Measurements from ENCODE around the gene HGS.

HGS gene

GRCh38 chr17:81686614-81687013, 2.8 kb downstream of the HGS start:
- DNase-seq = no peak

DNA sequence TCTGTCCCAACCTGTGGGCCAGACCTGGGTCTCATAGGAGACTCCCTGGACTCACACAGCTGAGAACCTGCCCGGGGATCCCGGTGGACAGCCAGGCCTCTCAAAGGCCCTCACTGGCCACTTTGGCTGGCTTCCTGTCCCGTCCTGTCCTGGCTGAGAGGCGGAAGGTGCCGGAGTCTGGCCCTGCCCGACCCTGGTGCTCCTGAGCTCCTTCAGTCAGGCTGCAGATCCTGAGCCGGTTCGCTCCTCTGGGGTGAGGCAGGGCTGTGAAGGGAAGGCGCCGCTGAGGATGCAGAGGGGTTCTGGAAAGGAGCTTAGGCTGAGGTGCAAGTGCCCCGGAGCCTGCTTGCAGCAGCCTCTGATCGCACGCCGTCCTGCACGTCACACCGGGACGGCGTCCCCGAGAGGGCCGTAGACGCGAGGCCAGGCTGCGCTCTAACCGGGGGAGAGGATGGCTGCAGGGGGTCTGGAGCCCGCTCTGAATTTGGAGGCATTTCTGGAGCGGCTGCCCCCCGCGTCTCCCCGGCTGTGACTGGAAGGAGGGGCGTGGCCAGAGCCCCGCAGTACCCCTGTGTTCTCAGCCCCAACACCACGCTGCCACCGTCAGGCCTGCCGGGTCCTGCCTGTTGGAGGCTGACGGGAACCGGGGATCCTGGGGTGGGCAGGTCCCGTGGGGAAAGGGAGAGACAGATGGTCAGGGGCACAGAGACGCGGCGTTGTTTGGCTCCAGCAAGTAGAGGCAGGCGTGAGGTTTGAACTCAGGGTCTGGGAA, 4.1 kb downstream of the HGS start:
- DNase-seq = no peak

DNA sequence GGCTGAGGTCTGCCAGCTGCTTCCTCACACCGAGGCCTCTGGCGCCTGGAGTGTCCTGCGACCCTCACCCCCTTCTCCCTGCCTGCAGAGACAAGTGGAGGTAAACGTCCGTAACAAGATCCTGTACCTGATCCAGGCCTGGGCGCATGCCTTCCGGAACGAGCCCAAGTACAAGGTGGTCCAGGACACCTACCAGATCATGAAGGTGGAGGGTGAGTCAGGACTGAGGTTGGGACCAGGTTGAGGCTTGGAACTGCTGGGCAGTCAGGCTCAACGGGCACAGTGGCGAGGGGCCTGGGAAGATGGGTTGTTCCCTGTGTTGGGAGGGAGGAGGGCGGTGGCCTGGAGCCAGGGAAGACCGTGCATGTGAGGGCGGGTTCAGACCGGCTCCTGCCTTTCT, 4.8 kb downstream of the HGS start:
- no peak for DNase-seq

GRCh38 chr17:81690066-81690465, 6.3 kb downstream of the HGS start:
- no peak for DNase-seq

DNA sequence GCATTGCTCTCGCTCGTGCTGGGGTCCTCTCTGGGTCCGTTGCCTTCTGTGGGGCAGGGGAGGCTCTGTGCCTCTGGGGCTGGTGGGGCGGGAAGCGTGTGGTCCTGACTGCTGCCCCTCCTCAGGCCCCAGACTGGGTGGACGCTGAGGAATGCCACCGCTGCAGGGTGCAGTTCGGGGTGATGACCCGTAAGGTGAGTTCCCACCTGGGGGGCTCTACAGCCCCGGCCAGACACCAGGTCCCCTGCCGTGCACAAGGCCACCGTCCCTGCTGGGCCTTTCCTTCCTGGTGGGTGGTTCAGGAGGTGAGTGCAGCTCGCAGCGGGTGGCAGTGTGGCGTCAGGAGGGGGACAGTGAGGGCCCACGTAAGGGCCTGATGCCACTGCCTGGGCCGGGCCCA, 6.7 kb downstream of the HGS start:
- DNase-seq = no peak

GRCh38 chr17:81691196-81691595, 7.4 kb downstream of the HGS start:
- no peak for DNase-seq

DNA sequence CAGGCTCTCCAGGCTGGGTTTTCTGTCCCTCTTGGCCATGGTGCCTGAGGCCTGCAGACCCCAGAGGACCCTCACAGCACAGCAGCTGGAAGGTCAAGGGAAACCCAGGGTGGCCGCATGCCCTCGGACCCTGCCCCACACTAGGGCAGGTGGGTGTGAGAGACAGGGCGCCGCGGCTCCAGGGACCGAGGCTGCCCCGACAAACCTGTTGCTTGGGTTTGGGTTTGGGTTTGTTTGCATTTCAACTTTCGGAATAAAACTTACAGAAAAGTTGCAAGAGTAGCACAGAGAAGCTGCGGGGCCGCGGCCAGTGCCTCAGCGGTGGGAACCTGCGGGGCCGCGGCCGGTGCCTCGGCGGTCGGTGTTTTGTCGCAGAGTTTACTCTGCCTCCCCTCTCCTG, 7.8 kb downstream of the HGS start:
- DNase-seq = no peak

DNA sequence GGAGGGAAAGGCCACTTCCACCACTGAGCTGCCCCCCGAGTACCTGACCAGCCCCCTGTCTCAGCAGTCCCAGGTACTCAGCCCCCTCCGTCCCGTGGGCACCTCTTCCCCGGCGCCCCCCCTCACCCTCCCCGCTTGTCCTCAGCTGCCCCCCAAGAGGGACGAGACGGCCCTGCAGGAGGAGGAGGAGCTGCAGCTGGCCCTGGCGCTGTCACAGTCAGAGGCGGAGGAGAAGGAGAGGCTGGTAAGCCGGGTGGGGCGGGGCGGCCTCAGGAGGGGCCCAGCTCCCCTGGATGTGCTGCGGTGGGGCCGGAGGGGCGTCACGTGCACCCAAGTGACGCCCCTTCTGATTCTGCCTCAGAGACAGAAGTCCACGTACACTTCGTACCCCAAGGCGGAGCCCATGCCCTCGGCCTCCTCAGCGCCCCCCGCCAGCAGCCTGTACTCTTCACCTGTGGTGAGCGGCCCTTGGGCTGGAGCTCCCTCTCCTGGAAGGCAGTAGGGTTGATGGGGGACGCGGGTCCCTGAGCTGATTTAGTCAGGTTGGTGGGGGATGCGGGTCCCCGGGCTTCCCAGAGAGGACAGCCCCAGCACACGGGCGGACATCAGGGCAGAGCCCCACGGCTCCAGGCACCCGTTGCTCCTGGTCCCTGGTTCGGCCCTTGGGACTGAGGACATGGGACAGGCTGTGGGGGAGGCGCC, 9.8 kb downstream of the HGS start:
- DNase-seq = no peak

- no peak for DNase-seq
Measured at GRCh38 chr17:81694810-81695209, 11.0 kb downstream of the HGS start.

DNA sequence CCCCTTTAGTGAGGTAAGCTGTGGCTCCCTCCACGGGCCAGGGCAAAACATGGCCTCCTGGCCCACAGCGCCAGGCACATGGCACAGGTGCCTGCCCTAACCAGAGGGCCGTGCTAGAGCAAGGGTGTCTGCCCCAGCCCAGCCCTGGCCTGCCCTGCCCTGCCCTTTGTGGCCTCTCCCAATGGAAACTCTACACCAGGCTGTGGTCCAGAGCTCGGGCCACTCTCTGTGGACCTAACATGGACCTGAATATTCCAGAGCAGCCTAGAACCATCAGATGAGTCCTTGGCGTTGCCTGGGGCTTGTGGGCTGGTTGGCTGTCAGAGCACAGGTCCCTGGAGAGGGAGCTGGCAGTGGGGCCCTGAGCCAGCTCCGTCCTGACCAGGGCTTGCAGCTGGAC, 11.4 kb downstream of the HGS start:
- DNase-seq = no peak

DNA sequence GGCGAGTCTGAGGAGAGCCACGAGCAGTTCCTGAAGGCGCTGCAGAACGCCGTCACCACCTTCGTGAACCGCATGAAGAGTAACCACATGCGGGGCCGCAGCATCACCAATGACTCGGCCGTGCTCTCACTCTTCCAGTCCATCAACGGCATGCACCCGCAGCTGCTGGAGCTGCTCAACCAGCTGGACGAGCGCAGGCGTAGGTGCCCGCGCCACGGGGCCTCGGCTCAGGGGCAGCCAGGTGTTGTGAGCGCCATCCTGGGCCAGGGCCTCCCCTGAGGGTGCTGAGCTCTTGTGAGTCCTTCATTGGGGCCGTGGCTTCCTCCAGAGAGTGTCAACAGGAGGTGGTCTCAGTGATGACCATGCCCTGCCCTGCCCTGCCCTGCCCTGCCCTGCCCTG, 12.0 kb downstream of the HGS start:
- no peak for DNase-seq

- DNase-seq = no peak
Measured at GRCh38 chr17:81696218-81696941, 12.6 kb downstream of the HGS start.

GRCh38 chr17:81697261-81698044, 13.6 kb downstream of the HGS start:
- DNase-seq = no peak

- no peak for DNase-seq
Measured at GRCh38 chr17:81700353-81701287, 16.8 kb downstream of the HGS start.

DNA sequence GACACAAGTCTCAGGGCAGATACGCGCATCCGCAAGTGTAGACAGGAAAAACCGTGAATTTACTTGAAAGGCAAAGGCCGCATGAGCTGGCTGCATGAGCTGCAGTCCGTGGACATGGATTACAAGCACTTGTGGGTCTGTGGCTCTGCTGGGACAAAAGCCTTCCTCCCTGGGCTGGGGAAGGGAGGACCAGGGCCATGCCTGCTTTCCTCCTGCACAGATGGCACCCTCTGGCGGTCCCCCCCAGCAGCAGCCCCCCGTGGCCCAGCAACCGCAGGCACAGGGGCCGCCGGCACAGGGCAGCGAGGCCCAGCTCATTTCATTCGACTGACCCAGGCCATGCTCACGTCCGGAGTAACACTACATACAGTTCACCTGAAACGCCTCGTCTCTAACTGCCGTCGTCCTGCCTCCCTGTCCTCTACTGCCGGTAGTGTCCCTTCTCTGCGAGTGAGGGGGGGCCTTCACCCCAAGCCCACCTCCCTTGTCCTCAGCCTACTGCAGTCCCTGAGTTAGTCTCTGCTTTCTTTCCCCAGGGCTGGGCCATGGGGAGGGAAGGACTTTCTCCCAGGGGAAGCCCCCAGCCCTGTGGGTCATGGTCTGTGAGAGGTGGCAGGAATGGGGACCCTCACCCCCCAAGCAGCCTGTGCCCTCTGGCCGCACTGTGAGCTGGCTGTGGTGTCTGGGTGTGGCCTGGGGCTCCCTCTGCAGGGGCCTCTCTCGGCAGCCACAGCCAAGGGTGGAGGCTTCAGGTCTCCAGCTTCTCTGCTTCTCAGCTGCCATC, 17.7 kb downstream of the HGS start:
- no peak for DNase-seq

DNA sequence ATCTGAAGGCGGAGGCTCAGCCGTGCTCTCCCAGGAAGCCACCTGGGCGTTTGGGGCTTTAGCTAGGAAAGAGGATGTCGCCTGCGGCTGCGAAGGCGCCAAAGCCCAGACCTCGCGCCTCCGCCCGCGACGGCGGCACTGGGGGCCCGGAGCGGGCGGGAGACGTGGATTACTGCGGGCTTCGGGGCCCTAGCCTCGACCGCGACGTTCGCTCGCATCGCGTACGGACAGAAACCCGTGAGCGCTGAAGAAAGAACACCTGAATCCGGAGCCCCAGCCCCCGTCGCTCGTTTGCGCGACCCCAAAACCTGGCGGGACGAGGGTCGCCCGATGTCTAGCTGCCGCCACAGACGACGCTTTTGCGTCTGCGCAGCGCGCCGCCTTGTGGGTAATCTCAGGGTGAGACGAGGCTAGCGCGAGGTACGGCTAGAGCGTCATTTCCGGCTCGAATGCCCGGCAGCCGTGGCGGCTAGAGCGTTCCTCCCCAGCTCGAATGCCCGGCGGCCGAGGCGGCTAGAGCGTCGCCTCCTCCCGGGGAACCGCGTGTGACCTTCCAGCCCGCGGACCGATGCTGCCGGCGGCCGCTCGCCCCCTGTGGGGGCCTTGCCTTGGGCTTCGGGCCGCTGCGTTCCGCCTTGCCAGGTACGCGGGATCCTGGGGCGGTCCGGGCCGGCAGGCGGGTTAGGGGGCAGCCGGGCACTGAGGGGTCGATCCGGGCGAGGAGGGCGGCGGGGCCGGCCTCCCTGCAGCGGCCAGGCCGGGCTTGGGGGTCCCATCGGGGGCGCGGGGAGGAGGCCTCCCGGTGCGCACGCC, 19.3 kb downstream of the HGS start, which contains the start of gene MRPL12:
Gene MRPL12, plus strand, starts transcription at position 434 of the 813 bp plus-strand sequence. Its CDS starts 135 bp downstream, at position 569.
- peak; percentile 95 for DNase-seq

DNA sequence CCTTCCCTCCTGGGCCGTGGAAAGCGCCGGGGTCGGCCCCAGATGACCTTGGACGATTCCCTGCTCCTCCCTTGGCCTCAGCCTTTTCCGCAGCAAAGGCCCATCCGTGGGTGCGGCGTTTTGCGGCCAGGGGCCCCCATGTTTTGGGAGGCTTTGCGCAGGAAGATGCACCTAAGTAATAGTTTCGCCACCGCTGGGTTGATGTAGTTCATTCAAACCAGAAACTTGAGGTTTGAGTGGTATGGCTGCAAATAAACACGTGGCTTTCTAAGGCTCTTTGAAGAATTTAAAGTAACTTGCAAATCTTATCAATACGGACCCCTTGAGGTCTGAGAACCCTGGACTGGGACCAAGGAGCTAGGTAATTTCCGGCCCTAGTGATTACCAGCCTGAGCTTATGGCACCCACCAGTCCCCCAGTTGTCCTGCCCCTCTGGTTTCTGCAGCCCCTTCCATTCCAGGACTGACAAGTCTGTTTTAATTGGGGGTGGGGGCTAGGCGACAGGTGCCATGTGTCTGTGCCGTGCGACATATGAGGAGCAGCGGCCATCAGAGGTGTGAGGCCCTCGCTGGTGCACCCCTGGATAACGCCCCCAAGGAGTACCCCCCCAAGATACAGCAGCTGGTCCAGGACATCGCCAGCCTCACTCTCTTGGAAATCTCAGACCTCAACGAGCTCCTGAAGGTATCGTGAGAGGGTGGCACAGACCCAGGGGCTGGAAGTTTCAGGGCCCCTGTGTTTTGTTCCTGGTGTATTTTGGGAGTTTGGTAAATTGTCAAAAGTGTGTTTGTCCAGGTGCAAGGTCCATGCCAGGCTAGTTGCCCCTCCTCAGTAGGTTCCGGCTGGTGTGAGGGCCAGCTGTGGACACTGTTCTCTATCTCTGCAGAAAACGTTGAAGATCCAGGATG, 20.2 kb downstream of the HGS start:
- DNase-seq = no peak

DNA sequence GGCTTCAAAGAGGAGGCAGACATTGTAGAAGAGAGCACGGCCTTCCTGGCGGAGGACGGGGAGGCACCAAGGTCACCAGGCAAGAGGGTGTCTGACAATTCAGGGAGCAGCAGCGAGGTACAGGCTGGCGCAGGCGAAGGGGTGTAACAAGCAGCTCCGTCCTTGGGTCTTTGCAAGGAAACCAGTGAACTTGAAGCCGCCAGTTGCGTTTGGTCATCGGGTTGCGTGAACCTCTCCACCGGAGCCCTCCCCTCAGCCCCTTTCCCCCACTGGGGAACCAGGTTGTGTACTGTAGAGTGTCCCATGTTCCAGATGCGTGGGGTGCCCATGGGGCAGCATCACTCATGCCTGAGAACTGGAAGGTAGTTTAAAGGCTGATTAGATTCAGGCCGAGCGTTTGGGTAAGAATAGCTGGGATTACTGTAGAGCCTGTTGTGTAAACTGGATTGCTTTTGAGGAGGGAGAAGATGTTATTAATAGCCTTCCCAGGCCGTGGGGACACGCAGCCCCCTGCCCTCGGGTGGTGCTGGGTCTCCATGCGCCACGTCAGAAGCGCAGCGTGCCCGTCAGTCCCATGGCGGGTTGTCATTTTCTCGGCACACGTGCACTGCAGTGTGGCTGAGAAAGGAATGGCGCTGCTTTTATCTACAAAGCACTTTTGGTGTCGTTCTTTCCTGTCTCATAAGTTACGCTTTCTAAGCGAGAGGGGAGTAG, 21.9 kb downstream of the HGS start:
- no peak for DNase-seq
